NCI-H2196 (cell line): ENCODE data around the gene USP7.
"Not testable (repeated sequence)": the region's sequence is repeated elsewhere in the genome, so short reads cannot be mapped to it uniquely, and the experiment has no call there.

ENCODE experiments used
- DNase-seq: peaks from one replicate; lab custom pipeline; 2025; ENCODE audit not compliant: unreplicated experiment; lab: John Stamatoyannopoulos, UW

USP7 gene

GRCh38 chr16:8963821-8964441 is at the start of gene USP7:
TSS of gene USP7 (minus strand) at chr16:8963906. CDS start at chr16:8963285, 621 bp downstream.
- peak; percentile 94 for DNase-seq

- no peak for DNase-seq
Measured at GRCh38 chr16:9013508-9013864, 49.8 kb upstream of the USP7 start.

- DNase-seq: no peak
Measured at GRCh38 chr16:9012848-9013507, 49.3 kb upstream of the USP7 start.

DNA sequence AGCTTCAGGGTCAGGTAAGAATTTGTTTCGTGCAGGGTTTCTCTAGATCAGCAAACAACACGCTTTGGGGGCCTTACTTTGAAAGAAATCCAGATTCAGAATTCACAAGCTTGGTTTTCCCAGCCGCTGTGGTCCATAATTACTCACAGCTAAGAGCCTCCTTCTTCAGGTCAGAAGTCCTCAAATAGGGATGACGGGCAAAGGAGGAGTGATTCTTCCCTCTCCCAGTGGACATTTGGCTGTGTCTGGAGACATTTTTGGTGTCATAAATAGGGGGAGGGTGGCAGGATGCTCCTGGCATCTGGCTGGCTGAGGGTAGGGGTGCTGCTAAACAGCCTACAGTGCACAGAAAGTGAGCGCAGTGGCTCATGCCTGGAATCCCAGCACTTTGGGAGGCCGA is 48.6 kb upstream of the USP7 start:
- no peak for DNase-seq

GRCh38 chr16:9008601-9009260 is 45.0 kb upstream of the USP7 start:
- DNase-seq: peak; percentile 60

DNA sequence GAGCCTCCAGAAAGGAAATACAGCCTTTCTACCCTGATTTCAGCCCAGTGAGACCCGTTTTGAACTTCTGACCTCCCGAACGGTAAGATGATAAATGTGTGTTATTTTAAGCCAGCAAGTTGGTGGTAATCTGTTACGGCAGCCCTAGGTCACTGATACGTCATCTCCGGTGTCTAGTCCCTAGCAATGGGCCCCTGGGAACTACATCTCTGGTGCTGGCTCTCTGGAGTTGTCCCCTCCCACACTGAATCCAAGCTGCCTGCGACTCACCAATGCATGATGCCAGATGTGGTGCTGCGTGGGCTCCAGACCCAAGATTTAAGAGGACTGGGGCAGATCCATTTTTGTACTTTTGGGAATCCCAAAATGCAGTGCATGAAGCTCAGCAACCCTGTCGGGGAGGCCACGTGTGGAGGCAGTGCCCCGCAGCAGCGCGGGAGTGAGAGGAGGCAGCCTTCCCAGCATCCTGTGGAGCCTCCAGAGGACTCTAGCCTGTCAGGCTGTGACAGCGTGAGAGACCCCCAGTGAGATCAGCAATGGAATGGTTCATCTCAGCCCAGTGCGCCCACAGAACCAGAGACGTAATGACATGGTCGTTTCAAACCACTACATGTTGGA is 43.6 kb upstream of the USP7 start:
- no peak for DNase-seq

GRCh38 chr16:9004183-9004582 is 40.5 kb upstream of the USP7 start:
- no peak for DNase-seq

DNA sequence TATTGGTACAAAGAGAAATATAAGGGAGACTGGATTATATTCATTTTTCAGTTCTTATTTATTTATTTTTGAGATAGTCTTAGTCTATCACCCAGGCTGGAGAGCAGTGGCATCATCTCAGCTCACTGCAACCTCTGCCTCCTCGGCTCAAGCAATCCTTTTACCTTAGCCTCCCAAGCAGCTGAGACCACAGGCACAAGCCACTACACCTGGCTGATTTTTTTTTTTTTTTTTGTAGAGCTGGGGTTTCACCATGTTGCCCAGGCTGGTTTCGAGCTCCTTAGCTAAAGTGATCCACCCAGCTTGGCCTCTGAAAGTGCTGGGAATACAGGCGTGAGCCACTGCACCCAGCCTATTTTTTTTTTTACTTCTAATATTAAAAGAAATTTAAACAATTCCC is 40.1 kb upstream of the USP7 start:
- DNase-seq: no peak

DNA sequence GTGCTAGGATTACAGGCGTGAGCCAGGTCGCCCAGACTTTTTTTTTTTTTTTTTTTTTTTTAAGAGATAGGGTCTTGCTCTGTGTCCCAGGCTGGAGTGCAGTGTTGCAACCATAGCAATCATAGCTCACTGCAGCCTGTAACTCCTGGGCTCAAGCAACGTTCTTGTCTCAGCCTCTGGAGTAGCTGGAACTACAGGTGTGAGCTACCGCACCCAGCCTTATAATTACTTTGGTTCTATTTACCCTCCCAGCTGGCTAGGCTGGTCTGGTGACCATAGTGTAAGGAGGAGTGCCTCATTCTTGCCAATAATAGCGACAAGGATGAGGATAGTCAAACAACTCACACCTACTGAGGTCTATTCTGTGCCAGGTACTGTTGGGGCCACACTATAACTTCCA is 39.6 kb upstream of the USP7 start:
- DNase-seq: no peak

DNA sequence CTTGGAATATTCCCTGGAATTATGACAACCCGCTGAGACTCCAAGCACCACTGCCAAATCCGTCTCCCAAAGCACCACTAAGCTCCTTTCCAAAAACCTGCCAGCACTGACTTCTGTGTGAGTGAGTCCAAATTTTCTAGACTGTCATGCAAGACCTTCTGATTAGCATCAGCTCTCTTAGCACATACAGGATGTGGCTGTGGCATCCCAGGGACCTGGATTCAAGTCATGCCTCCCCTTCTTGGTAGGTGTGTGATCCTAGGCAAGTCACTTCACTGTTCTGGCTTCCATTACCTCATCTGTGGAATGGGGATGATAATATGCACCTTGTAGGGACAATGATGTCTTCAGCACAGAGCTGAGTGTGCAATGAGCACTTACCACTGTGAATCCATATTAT is 38.3 kb upstream of the USP7 start:
- no peak for DNase-seq

DNA sequence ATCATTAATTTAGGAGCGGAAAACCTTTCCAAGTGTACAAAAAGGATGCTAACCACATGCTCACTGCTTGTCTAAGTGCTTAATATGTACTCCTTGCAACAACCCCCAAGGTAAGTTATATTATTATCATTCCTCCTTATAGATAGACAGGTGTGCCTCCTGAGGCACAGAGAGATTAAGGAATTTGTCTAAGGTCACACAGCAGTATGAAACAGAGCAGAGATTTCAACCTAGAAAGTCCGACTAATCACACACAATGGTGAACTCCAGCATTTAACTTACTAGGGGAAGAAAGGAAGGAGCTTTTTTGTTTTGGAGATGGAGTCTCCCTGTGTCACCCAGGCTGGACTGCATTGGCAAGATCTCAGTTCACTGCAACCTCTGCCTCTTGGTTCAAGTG is 37.0 kb upstream of the USP7 start:
- DNase-seq: no peak

GRCh38 chr16:8999800-9000199 is 36.1 kb upstream of the USP7 start:
- DNase-seq: no peak

DNA sequence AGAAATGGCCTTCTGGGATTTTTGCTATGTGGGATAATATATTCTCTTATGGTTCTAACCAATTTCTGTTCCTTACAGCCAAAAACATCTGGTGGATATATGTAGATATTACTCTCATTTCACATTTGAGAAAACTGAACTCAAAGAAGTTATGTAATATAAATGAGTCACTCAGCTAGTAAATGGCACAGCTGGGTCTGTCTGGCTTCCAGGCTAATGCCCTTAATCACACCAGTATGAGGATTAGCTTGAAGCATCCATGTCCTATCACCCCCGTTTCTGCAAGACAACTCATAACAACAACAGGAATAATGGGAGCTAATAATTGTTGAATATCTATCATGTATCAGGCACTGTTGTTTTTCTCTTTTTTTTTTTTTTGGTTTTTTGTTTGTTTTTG is 34.4 kb upstream of the USP7 start:
- no peak for DNase-seq

GRCh38 chr16:8996891-8997290 is 33.2 kb upstream of the USP7 start:
- DNase-seq: no peak

DNA sequence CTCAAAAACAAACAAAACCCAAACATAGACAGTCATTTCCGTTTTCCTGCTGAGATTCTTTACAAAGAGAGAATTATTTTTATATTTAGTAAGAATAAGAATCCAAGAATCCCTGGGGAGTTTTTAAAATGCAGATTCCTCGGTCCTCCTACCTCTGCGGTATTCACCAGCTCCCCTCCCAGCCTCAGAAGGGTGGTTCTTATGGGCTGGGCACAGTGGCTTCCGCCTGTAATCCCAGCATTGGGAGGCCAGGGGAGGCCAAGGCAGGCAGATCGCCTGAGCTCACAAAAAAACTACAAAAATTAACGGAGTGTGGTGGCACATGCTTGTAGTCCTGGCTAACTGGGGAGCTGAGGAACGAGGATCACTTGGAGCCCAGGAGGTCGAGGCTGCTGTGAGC is 26.7 kb upstream of the USP7 start:
- DNase-seq: no peak

DNA sequence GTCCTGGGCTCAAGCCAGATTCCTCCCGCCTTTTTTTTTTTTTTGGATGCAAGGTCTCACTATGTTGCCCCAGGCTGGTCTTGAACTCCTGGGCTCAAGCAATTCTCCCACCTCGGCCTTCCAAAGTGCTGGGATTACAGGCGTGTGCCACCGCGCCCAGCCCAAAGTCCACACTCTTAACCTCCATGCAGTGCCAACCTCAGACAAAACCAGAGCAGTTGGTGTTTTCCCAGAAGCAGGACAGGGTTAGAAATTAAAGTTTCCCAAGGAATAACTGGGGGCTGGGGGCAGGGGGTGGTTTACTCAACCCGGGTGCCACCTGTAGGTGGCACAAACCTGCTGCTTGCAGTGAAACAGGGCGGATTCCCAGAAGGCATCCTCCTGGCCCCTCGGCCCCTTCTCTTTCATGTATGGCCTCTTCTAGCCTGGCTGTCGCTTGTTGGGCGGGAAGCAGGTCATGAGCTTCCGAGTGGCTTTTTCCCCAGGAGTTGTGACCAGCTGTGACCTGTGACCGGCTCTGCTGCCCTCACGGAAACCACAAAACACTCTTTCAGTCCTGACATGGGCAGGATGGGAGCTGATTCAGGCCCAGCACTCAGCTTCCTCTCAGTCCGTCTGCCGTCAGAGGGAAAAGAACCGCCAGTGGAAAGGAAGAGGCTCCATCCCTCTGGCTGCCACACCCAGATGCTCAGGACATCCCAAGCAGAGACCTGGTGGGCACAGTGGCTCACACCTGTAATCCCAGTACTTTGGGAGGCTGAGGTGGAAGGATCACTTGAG is 25.6 kb upstream of the USP7 start:
- DNase-seq: no peak

- no peak for DNase-seq
Measured at GRCh38 chr16:8986818-8987191, 23.1 kb upstream of the USP7 start.

GRCh38 chr16:8986111-8986510 is 22.4 kb upstream of the USP7 start:
- DNase-seq: no peak

DNA sequence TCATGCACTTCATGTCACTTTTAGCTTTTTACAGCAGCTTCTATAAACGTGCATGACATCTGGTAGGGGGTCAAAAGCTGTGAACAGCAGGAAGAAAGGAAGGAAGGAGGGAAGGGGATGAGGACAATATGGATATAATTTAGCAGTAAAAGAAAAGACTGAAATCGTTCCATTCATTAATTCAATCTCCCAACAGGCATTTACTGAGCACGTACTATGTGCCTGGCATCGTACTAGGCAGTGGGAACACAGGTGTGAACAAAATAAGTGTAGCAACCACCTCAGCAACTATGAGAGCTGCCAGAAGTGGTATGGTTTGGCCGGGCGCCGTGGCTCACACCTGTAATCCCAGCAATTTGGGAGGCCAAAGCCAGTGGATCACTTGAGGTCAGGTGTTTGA is 19.1 kb upstream of the USP7 start:
- no peak for DNase-seq

GRCh38 chr16:8981901-8982300 is 18.2 kb upstream of the USP7 start:
- not testable (repeated sequence) for DNase-seq

GRCh38 chr16:8976189-8976588 is 12.5 kb upstream of the USP7 start:
- DNase-seq: not testable (repeated sequence)
